ENCODE data around the gene KRI1. TPM values are rescaled to one million over a fixed set of nuclear protein-coding genes. Genes with fewer than 3 reads are reported as not detected.

KRI1 gene
- total RNA-seq, 6 experiments from 2014 or later = 12.8 to 20.2 (median 17.5) TPM

- no peak overlapping the region for H3K27ac Mint-ChIP-seq
- peaks cover 8% of the 10 kb centered on the region; the same call in 1 of the 2 replicates for H3K4me1 Mint-ChIP-seq (ENCODE audit: low read depth)
- no peaks in the 10 kb centered on the region for H3K36me3 Mint-ChIP-seq (ENCODE audit: low read depth)
- H3K9me3 Mint-ChIP-seq = no peaks in the 10 kb centered on the region
- no peak for TF ChIP-seq CTCF (IDR thresholded peaks at IDR 0.05)
- H3K4me3 Mint-ChIP-seq = no peak overlapping the region
- H3K27me3 Mint-ChIP-seq (ENCODE audit: insufficient read depth) = peaks cover 13% of the 10 kb centered on the region
- DNase-seq = no peak
Observed at GRCh38 chr19:10593148-10593547, 27.3 kb upstream of the KRI1 start.

- H3K27ac Mint-ChIP-seq = no peak overlapping the region
Observed at GRCh38 chr19:10587839-10588150, 22.0 kb upstream of the KRI1 start.

GRCh38 chr19:10587022-10587838 is 21.4 kb upstream of the KRI1 start, which contains the start of gene AP1M2:
AP1M2 (minus strand) TSS chr19:10587312; CDS start chr19:10587231, 81 bp downstream.
- peaks cover 7% of the 10 kb centered on the region for H3K36me3 Mint-ChIP-seq (ENCODE audit: low read depth)
- no peak within 1 kb of the TSS for H3K4me3 Mint-ChIP-seq
- no peak for DNase-seq
- peaks cover 24% of the 10 kb centered on the region for H3K27me3 Mint-ChIP-seq (ENCODE audit: insufficient read depth)
- TF ChIP-seq CTCF (IDR thresholded peaks at IDR 0.05) = no peak
- H3K9me3 Mint-ChIP-seq = peaks cover 6% of the 10 kb centered on the region; the same call in 1 of the 2 replicates
- no peak within 1 kb of the TSS for H3K27ac Mint-ChIP-seq
- H3K4me1 Mint-ChIP-seq (ENCODE audit: low read depth) = peaks cover 8% of the 10 kb centered on the region; the same call in 1 of the 2 replicates

More at GRCh38 chr19:10587839-10588150, 22.0 kb upstream of the KRI1 start:
- Mint-ChIP-seq H3K36me3 (ENCODE audit: low read depth) (peaks cover 7% of the 10 kb centered on the region), H3K4me1 (ENCODE audit: low read depth) (peaks cover 8% of the 10 kb centered on the region; the same call in 1 of the 2 replicates), H3K27me3 (ENCODE audit: insufficient read depth) (peaks cover 24% of the 10 kb centered on the region), H3K4me3 (no peak overlapping the region), H3K9me3 (peaks cover 6% of the 10 kb centered on the region; the same call in 1 of the 2 replicates)
- no peak for TF ChIP-seq CTCF (IDR thresholded peaks at IDR 0.05)
- DNase-seq = no peak

GRCh38 chr19:10586396-10586795 is 20.6 kb upstream of the KRI1 start:
- peaks cover 7% of the 10 kb centered on the region for H3K36me3 Mint-ChIP-seq (ENCODE audit: low read depth)
- no peak overlapping the region for H3K4me3 Mint-ChIP-seq
- no peak overlapping the region for H3K27ac Mint-ChIP-seq

More at GRCh38 chr19:10586396-10586795, 20.6 kb upstream of the KRI1 start:
- H3K9me3 Mint-ChIP-seq = peaks cover 6% of the 10 kb centered on the region; the same call in 1 of the 2 replicates
- TF ChIP-seq CTCF (IDR thresholded peaks at IDR 0.05) = no peak
- no peak for DNase-seq
- H3K27me3 Mint-ChIP-seq (ENCODE audit: insufficient read depth) = peaks cover 24% of the 10 kb centered on the region
- peaks cover 8% of the 10 kb centered on the region; the same call in 1 of the 2 replicates for H3K4me1 Mint-ChIP-seq (ENCODE audit: low read depth)
